NCI-H1436 treated with DMSO at 0.1 percent for 48 hours (cell line): ENCODE results near the gene SUV39H2.
"Not testable (repeated sequence)": the region's sequence is repeated elsewhere in the genome, so short reads cannot be mapped to it uniquely, and the experiment has no call there.

ENCODE experiments used
- DNase-seq: peaks from one replicate; lab custom pipeline; 2025; lab: John Stamatoyannopoulos, UW

The SUV39H2 gene

GRCh38 chr10:14938971-14939370, 60.3 kb downstream of the SUV39H2 start:
- DNase-seq = not testable (repeated sequence)

GRCh38 chr10:14942147-14942949, 63.7 kb downstream of the SUV39H2 start:
- DNase-seq = not testable (repeated sequence)

GRCh38 chr10:14942950-14943338, 64.3 kb downstream of the SUV39H2 start:
- DNase-seq = not testable (repeated sequence)

GRCh38 chr10:14945108-14945507, 66.4 kb downstream of the SUV39H2 start:
- DNase-seq = no peak

GRCh38 chr10:14947268-14947667, 68.6 kb downstream of the SUV39H2 start:
- DNase-seq = no peak

GRCh38 chr10:14949291-14949690, 70.6 kb downstream of the SUV39H2 start:
- no peak for DNase-seq

GRCh38 chr10:14952851-14953423, 74.3 kb downstream of the SUV39H2 start:
- no peak for DNase-seq

- DNase-seq = no peak
Observed at GRCh38 chr10:14953424-14954000, 74.8 kb downstream of the SUV39H2 start.
